OCI-LY3 (cell line): ENCODE data around the gene SAMD11.

Experiments used
- CTCF ChIP-seq: fragments of 200-600, 300-600 bp; sonication (generic); IDR thresholded peaks from 2 replicates; pipeline ENCODE4 v1.5.1; 2014; ENCODE audit warnings: antibody characterized with exemption, low read length, low read depth
- EZH2phosphoT487 ChIP-seq: fragments of 200-600 bp; shearing (Covaris generic); IDR thresholded peaks from 2 replicates; pipeline ENCODE4 v1.6.1; 2018; ENCODE audit warnings: antibody characterized with exemption, mixed run types, low read depth

DNA sequence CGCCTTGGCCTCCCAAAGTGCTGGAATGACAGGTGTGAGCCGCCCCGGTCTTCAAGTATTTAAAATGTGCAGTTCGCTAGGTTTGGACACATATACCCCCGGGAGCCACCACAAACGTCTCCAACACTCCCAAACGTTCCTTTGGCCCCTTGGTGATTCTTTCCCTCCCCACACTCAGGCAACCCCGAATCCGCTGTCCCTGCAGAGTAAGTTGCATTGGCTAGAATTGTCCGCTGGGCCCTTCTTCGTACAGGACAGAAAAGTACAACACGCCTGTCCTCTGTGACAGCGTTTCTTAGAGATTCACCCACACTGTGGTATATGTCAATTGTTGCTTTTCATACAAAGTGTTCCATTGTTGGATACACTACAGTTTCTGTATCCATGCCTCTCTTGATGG lies 61.4 kb downstream of the SAMD11 start:
- TF ChIP-seq CTCF = no peak
- no peak for TF ChIP-seq EZH2phosphoT487
